ENCODE data around the gene F12. TPM values are rescaled to one million over a fixed set of nuclear protein-coding genes. Genes with fewer than 3 reads are reported as not detected.
A peak's percentile ranks its signal among the peaks of the same experiment; 100 is the strongest.

The F12 gene
- total and polyA plus RNA-seq, 4 experiments from 2014 or later: 2.0 to 2.4 TPM; not detected in 2

DNA sequence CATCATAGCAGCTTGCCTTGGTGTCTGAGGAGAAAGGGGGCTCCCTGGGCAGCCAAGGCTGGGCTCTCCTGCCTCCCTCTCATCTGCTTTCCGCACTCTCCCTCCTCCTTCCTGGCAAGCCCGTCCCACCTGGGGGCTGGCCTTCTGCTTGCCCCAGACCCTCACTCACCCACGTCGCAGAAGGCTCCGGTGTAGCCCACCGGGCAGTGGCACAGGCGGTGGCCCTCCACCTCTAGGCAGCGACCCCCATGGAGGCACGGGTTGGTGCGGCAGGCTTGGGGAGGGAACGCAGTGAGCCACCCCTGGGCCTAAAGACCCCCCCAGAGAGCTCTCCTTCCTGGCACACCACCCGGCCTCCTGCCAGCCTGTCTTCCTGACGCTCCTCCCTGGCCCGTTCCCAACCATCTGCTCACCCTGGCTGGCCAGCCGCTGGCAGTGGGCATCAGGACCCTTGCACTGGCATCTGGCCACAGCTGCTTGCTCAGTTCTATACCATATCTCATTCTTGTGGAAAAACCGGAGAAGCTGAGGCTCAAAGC, 4.7 kb downstream of the F12 start:
- POLR2A ChIA-PET (ENCODE audit: partially characterized antibody): interaction anchor here (0.8 to 7.1 kb wide), 17 partner anchors 8 to 101 kb away, joined by 3 to 555 read pairs (median 9); partner anchors contain the start of genes GRK6, PDLIM7, PRELID1 and PRR7
- no peaks in the 10 kb centered on the region for H3K9me3 ChIP-seq (ENCODE audit: control insufficient read depth in 1 of 2, low read length in 2 of 2)
- H3K4me1 ChIP-seq (ENCODE audit: insufficient read depth, low read length): peaks cover 39% of the 10 kb centered on the region
- no peak for DNase-seq
- Mint-ChIP-seq H3K9me3 (no peaks in the 10 kb centered on the region), H3K36me3 (no peaks in the 10 kb centered on the region), H3K27me3 (no peaks in the 10 kb centered on the region), H3K4me3 (peak overlapping the region; percentile 4 to 90 (median 50)), H3K4me1 (peaks cover 6 to 36% (median 22%) of the 10 kb centered on the region in 4 donors), H3K27ac (peak overlapping the region in 6 of 7 donors; percentile 35 to 84 (median 58))
- no peak overlapping the region for H3K4me3 ChIP-seq (ENCODE audit: low read length in 2 of 2)
- intact Hi-C loops (cut with micrococcal nuclease): loop anchor here (1.0 to 5.0 kb wide), 3 partner anchors 42 to 93 kb away; partner anchors contain the start of gene PDLIM7
- no peaks in the 10 kb centered on the region for H3K36me3 ChIP-seq (ENCODE audit: insufficient read depth, low read length)
- no peaks in the 10 kb centered on the region for H3K27me3 ChIP-seq (ENCODE audit: insufficient read depth, low read length)
- CTCF ChIA-PET (ENCODE audit: partially characterized antibody): interaction anchor here (1.0 to 16.6 kb wide), 27 partner anchors 8 to 870 kb away, joined by 3 to 821 read pairs (median 16); partner anchors contain the start of genes GRK6, LMAN2, MXD3 and PDLIM7
- H3K27ac ChIP-seq (ENCODE audit: low read depth, low read length): peak overlapping the region; percentile 63

DNA sequence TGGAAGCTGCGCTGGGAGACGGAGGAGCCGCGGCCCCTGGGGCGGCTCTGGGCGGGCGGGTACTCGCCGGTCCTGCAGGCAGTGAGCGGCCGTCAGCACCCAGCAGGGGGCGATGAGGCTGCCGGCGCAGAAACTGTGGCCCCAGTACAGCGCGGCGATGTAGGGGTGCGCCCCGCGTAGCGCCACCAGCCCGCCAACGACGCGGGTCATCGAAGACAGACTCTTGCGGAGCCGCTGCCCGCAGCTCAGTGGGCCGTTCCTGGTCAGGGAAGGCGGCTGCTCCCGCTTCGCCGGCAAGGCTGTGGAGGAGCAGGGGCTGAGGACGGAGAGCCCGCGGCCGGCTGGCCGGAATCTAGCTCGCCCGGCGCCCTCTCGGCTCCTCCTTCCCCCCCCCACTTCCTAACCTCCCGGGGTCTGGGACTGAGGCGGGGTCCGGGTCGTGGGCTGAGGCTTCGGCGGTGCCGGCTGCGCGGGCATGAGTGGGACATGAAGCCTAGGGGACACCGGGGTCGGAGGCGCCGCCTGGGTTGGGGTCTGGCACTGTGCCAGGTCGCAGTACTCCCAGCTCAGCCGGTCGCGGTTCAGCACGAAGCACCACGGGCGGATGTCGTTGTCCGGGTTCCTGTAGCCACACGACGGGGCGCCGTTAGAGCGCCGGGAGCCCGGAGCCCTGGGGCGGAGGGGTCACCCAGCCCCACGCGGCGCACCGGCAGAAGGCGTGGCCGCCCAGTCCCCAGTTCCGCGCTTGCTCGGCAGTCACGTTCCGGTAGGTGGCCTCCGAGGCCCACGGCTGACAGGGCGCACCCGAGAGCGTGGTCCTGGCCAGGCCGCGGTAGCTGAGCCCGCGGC, 5.3 kb downstream of the F12 start:
- DNase-seq: peak; percentile 84 to 85 (median 85)
- Mint-ChIP-seq H3K27ac (peak overlapping the region in 6 of 7 donors; percentile 57 to 88 (median 80)), H3K9me3 (no peaks in the 10 kb centered on the region), H3K36me3 (no peaks in the 10 kb centered on the region), H3K27me3 (no peaks in the 10 kb centered on the region), H3K4me3 (peak overlapping the region; percentile 82 to 93 (median 86)), H3K4me1 (peaks cover 6 to 36% (median 22%) of the 10 kb centered on the region in 4 donors)
- H3K27me3 ChIP-seq (ENCODE audit: insufficient read depth, low read length): no peaks in the 10 kb centered on the region
- no peaks in the 10 kb centered on the region for H3K36me3 ChIP-seq (ENCODE audit: insufficient read depth, low read length)
- H3K9me3 ChIP-seq (ENCODE audit: control insufficient read depth in 1 of 2, low read length in 2 of 2): no peaks in the 10 kb centered on the region
- intact Hi-C loops (cut with micrococcal nuclease): loop anchor here (1.0 to 5.0 kb wide), 6 partner anchors 22 to 93 kb away; partner anchors contain the start of genes GRK6, PDLIM7 and PRR7
- H3K4me3 ChIP-seq (ENCODE audit: low read length in 2 of 2): peak overlapping the region; percentile 42 to 70
- POLR2A ChIA-PET (ENCODE audit: partially characterized antibody): interaction anchor here (0.7 to 7.1 kb wide), 25 partner anchors 9 to 100 kb away, joined by 3 to 555 read pairs (median 9); partner anchors contain the start of genes GRK6, LMAN2, PDLIM7 and PRELID1
- CTCF ChIA-PET (ENCODE audit: partially characterized antibody): interaction anchor here (0.9 to 16.6 kb wide), 33 partner anchors 9 to 869 kb away, joined by 3 to 821 read pairs (median 10); partner anchors contain the start of genes DDX41, GRK6, LMAN2 and MXD3
- H3K27ac ChIP-seq (ENCODE audit: low read depth, low read length): peak overlapping the region; percentile 63
- H3K4me1 ChIP-seq (ENCODE audit: insufficient read depth, low read length): peaks cover 39% of the 10 kb centered on the region

DNA sequence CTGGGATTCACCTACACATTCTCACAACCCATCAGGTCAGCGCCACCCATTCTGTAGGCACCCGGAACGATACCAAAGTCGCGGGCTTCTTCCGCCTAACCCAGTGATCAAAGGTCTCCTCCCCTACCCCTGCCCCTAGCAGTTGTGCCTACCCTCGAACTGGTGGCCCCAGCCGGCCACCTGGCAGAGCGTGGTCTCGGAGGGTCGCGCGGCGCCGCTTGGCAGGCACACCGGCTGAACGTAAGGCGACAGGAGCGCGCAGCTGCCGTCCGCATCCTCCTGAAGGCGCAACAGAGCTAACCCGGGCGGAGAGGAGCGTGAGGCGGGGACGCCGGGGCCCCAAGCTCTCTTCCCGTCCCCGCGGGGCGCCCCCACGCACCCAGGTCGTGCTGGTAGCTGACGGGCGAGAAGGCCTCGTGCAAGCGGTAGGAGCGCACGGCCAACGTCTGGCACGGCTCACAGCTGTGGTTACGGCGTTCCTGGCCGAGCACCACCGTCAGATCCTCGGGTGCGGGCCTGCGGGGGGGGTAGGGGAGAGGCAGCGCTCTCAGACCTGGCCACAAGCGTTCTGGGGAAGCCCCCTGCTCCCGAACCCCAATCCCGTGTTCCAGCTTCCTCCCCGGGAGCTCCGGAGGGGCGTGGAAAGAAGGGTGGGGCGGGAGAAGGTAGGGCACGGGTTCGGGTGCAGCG, 6.1 kb downstream of the F12 start:
- ChIA-PET POLR2A (ENCODE audit: partially characterized antibody) (interaction anchor here (0.7 to 7.1 kb wide), 25 partner anchors 9 to 98 kb away, joined by 3 to 555 read pairs (median 9); partner anchors contain the start of genes GRK6, LMAN2, PDLIM7 and PRR7), CTCF (ENCODE audit: partially characterized antibody) (interaction anchor here (0.9 to 16.6 kb wide), 38 partner anchors 7 to 868 kb away, joined by 3 to 821 read pairs (median 8); partner anchors contain the start of genes DDX41, GRK6, LMAN2 and MXD3)
- Histone ChIP-seq H3K4me3 (ENCODE audit: low read length in 2 of 2) (peak overlapping the region; percentile 52 to 70), H3K27me3 (ENCODE audit: insufficient read depth, low read length) (no peaks in the 10 kb centered on the region), H3K4me1 (ENCODE audit: insufficient read depth, low read length) (peaks cover 39% of the 10 kb centered on the region), H3K27ac (ENCODE audit: low read depth, low read length) (peak overlapping the region; percentile 63), H3K9me3 (ENCODE audit: control insufficient read depth in 1 of 2, low read length in 2 of 2) (no peaks in the 10 kb centered on the region), H3K36me3 (ENCODE audit: insufficient read depth, low read length) (no peaks in the 10 kb centered on the region)
- Mint-ChIP-seq H3K9me3 (no peaks in the 10 kb centered on the region), H3K4me3 (peak overlapping the region; percentile 82 to 93 (median 86)), H3K36me3 (no peaks in the 10 kb centered on the region), H3K27me3 (no peaks in the 10 kb centered on the region), H3K27ac (peak overlapping the region in 6 of 7 donors; percentile 57 to 93 (median 86)), H3K4me1 (peaks cover 6 to 36% (median 22%) of the 10 kb centered on the region in 4 donors)
- DNase-seq: peak; percentile 63 to 77 (median 68)
- intact Hi-C loops (cut with micrococcal nuclease): loop anchor here (1.0 to 5.0 kb wide), 4 partner anchors 23 to 44 kb away; partner anchors contain the start of genes GRK6 and PRR7

DNA sequence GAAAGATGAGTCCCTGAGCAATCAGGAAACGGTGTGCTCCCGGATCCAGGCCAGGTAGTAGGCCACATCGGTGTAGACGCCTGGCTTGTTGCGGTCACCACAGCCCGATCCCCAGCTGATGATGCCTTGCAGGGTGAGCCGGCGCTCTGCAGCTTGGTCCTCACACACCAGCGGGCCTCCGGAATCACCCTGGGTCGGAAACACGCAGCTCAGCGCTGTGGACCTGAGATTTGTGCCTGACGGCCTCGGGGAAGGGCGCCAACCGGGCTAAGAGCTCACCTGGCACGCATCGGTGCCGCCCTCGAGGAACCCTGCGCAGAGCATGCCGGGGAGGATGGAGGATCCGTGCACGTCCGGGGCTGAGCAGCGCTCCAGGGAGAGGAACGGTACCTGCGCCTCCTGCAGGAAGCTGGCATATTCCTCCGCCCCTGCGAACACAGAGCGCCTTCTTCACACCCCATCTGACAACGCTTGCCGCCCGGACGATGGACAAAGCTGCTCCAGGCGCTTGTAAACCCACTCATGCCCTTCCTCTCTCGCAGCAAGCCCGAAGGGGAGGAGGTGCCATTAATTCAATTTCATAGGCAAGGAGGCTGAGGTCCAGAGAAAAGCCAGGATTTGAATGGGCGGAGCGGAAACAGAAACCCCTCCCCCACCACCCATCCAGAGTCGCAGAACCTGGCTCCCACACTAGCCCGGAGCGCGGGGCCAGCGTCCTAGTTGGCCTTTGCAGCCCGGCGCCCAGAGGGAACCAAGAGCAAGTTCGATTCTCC, 6.9 kb downstream of the F12 start:
- Mint-ChIP-seq H3K4me1 (peaks cover 6 to 36% (median 22%) of the 10 kb centered on the region in 4 donors), H3K27ac (peak overlapping the region; percentile 51 to 93 (median 84)), H3K27me3 (no peaks in the 10 kb centered on the region), H3K9me3 (peaks cover 0 to 1% (median 0%) of the 10 kb centered on the region in 8 donors), H3K4me3 (peak overlapping the region; percentile 82 to 93 (median 86)), H3K36me3 (no peaks in the 10 kb centered on the region)
- H3K4me3 ChIP-seq (ENCODE audit: low read length in 2 of 2): peak overlapping the region; percentile 52 to 70
- peaks cover 39% of the 10 kb centered on the region for H3K4me1 ChIP-seq (ENCODE audit: insufficient read depth, low read length)
- CTCF ChIA-PET (ENCODE audit: partially characterized antibody): interaction anchor here (0.7 to 16.6 kb wide), 36 partner anchors 8 to 292 kb away, joined by 3 to 821 read pairs (median 7); partner anchors contain the start of genes DDX41, GRK6, LMAN2 and MXD3
- H3K27ac ChIP-seq (ENCODE audit: low read depth, low read length): peak overlapping the region; percentile 63
- POLR2A ChIA-PET (ENCODE audit: partially characterized antibody): interaction anchor here (0.7 to 7.1 kb wide), 24 partner anchors 10 to 289 kb away, joined by 3 to 555 read pairs (median 8); partner anchors contain the start of genes B4GALT7, GRK6, LMAN2 and PDLIM7
- H3K9me3 ChIP-seq (ENCODE audit: control insufficient read depth in 1 of 2, low read length in 2 of 2): no peaks in the 10 kb centered on the region
- peak; percentile 65 to 78 (median 71) for DNase-seq
- intact Hi-C loops (cut with micrococcal nuclease): loop anchor here (1.0 to 5.0 kb wide), 7 partner anchors 12 to 288 kb away; partner anchors contain the start of genes GRK6 and PRR7
- H3K36me3 ChIP-seq (ENCODE audit: insufficient read depth, low read length): no peaks in the 10 kb centered on the region
- H3K27me3 ChIP-seq (ENCODE audit: insufficient read depth, low read length): no peaks in the 10 kb centered on the region

DNA sequence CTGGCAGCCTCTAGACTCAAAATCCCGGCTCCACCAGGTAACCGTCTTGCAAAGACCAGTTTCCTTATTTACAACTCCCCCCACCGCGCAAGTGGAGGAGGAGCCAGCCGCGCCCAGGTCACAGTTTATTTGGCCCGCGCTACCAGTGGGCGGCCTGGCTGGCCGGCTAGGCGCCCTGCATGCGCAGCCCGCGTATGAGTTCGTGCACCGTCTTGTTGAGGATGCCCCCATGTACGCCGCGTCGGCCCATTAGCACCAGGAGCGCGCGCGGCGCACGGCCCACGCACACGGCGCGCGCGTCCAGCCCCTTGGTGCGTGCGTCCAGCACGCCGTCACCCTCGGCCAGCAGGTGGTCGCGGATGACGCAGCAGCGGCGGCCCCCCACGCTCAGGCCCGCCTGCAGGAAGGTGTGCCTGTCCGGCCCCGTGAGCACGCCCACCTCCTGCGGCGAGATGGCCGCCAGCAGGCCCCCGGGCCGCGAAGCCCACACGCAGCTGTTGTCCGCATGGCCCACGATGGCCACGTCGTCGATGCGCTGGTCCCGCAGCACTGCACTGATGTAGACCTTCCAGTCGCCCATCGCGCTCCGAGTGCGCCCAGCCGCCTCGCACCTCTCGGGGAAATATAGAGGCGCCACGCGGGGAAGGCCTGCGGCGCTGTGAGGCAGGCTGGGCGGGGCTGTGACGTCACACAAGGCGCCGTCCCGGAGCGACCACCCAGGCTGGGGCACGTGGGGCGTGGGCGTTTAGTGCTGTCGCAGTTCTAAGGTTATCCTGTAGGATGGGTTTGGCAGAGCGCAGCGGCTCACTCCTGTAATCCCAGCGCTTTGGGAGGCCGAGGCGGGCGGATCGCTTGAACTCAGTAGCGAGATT, 9.1 kb downstream of the F12 start, which contains the start of gene PFN3:
PFN3 (minus strand) TSS at position 665 of the 872 bp plus-strand sequence; CDS start at position 580, 85 bp downstream.
- Mint-ChIP-seq H3K36me3 (no peaks in the 10 kb centered on the region), H3K9me3 (peaks cover 0 to 1% (median 0%) of the 10 kb centered on the region in 8 donors), H3K4me1 (peaks cover 6 to 32% (median 20%) of the 10 kb centered on the region in 4 donors), H3K4me3 (no peak within 1 kb of the TSS), H3K27ac (peak within 1 kb of the TSS in 4 of 7 donors; percentile 7 to 64 (median 42)), H3K27me3 (no peaks in the 10 kb centered on the region)
- no peak for DNase-seq
- H3K27ac ChIP-seq (ENCODE audit: low read depth, low read length): no peak within 1 kb of the TSS
- H3K4me1 ChIP-seq (ENCODE audit: insufficient read depth, low read length): peaks cover 31% of the 10 kb centered on the region
- intact Hi-C loops (cut with micrococcal nuclease): loop anchor here (5.0 kb wide), 1 partner anchor 38 kb away; no protein-coding TSS in a partner anchor
- H3K27me3 ChIP-seq (ENCODE audit: insufficient read depth, low read length): no peaks in the 10 kb centered on the region
- no peaks in the 10 kb centered on the region for H3K9me3 ChIP-seq (ENCODE audit: control insufficient read depth in 1 of 2, low read length in 2 of 2)
- no peaks in the 10 kb centered on the region for H3K36me3 ChIP-seq (ENCODE audit: insufficient read depth, low read length)
- ChIA-PET CTCF (ENCODE audit: partially characterized antibody) (interaction anchor here (1.0 to 16.6 kb wide), 5 partner anchors 10 to 48 kb away, joined by 3 to 821 read pairs (median 295); partner anchors contain the start of genes GRK6, PRR7 and SLC34A1), POLR2A (ENCODE audit: partially characterized antibody) (interaction anchor here (6.5 to 7.1 kb wide), 3 partner anchors 11 to 49 kb away, joined by 126 to 555 read pairs (median 138); partner anchors contain the start of genes PRR7 and SLC34A1)
- no peak within 1 kb of the TSS for H3K4me3 ChIP-seq (ENCODE audit: low read length in 2 of 2)

Data from CD4-positive, alpha-beta memory T cell (primary cell).